ENCODE measurements around the gene TMEM165. TPM values are rescaled to one million over a fixed set of nuclear protein-coding genes. Genes with fewer than 3 reads are reported as not detected.

Gene TMEM165
- total RNA-seq, 2 donors from 2014 or later: 70.0 to 80.0 TPM

- DNase-seq: no peak
- H3K4me3 ChIP-seq: no peak overlapping the region
- H3K4me1 ChIP-seq: no peaks in the 10 kb centered on the region
- H3K27ac ChIP-seq: no peak overlapping the region
- H3K27me3 ChIP-seq: no peaks in the 10 kb centered on the region
- TF ChIP-seq, protein P1, sequence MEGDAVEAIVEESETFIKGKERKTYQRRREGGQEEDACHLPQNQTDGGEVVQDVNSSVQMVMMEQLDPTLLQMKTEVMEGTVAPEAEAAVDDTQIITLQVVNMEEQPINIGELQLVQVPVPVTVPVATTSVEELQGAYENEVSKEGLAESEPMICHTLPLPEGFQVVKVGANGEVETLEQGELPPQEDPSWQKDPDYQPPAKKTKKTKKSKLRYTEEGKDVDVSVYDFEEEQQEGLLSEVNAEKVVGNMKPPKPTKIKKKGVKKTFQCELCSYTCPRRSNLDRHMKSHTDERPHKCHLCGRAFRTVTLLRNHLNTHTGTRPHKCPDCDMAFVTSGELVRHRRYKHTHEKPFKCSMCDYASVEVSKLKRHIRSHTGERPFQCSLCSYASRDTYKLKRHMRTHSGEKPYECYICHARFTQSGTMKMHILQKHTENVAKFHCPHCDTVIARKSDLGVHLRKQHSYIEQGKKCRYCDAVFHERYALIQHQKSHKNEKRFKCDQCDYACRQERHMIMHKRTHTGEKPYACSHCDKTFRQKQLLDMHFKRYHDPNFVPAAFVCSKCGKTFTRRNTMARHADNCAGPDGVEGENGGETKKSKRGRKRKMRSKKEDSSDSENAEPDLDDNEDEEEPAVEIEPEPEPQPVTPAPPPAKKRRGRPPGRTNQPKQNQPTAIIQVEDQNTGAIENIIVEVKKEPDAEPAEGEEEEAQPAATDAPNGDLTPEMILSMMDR (IDR thresholded peaks at IDR 0.05): no peak
- no peak overlapping the region for H3K9ac ChIP-seq (ENCODE audit: low read depth in 2 of 2, low read length in 2 of 2)
- intact Hi-C loops (cut with DNase I): no loop called here
- H3K9me3 ChIP-seq: no peaks in the 10 kb centered on the region
- no peaks in the 10 kb centered on the region for H3K36me3 ChIP-seq
Measured at GRCh38 chr4:55466001-55466400, 70.2 kb downstream of the TMEM165 start.

GRCh38 chr4:55468724-55469123 lies 73.0 kb downstream of the TMEM165 start:
- Histone ChIP-seq H3K36me3 (no peaks in the 10 kb centered on the region), H3K9me3 (no peaks in the 10 kb centered on the region), H3K4me3 (no peak overlapping the region), H3K9ac (ENCODE audit: low read depth in 2 of 2, low read length in 2 of 2) (no peak overlapping the region), H3K4me1 (no peaks in the 10 kb centered on the region), H3K27ac (no peak overlapping the region), H3K27me3 (no peaks in the 10 kb centered on the region)
- intact Hi-C loops (cut with DNase I): no loop called here
- no peak for DNase-seq
- TF ChIP-seq, protein P1 (IDR thresholded peaks at IDR 0.05): no peak

DNA sequence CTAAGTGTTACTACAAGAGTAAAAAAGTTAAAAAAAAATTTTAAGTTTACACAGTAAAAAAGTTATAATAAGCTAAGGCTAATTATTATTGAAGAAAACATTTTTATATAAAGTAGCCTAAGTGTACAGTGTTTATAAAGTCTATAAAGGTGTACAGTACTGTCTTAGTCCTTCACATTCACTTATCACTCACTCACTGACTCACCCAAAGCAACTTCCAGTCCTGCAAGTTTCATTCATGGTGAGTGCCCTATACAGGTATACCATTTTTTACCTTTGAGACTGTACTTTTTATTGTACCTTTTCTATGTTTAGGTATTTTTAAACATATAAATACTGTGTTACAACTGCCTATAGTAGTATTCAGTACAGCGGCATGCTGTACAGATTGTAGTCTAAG lies 74.2 kb downstream of the TMEM165 start:
- H3K9ac ChIP-seq (ENCODE audit: low read depth in 2 of 2, low read length in 2 of 2): no peak overlapping the region
- H3K36me3 ChIP-seq: no peaks in the 10 kb centered on the region
- H3K27ac ChIP-seq: no peak overlapping the region
- DNase-seq: no peak
- no peaks in the 10 kb centered on the region for H3K9me3 ChIP-seq
- intact Hi-C loops (cut with DNase I): no loop called here
- no peak overlapping the region for H3K4me3 ChIP-seq
- TF ChIP-seq, protein P1 (IDR thresholded peaks at IDR 0.05): no peak
- H3K27me3 ChIP-seq: no peaks in the 10 kb centered on the region
- no peaks in the 10 kb centered on the region for H3K4me1 ChIP-seq

Other genes starting within 250 kb of the TMEM165 start
- gene SRD5A3, start 49.7 kb upstream of the TMEM165 start, total RNA-seq: 10 to 100 TPM; 18.8 to 22.2 TPM
- gene CLOCK, start 151.0 kb downstream of the TMEM165 start, total RNA-seq: 10 to 100 TPM; 18.4 to 20.8 TPM
- not detected for gene PDCL2, start 196.3 kb downstream of the TMEM165 start, total RNA-seq
- 1 to 10 TPM in 1 of 2 donors, under 1 TPM in 1; 0.66 to 1.9 TPM for gene NMU, start 240.3 kb downstream of the TMEM165 start, total RNA-seq